Tibial nerve (tissue), 3 donors: ENCODE measurements around the gene LYSMD4.

Experiments
- CTCF ChIP-seq, 5 experiments: fragments of 200-600 bp in 3 of 5; fragments of 450-650 bp in 2 of 5; sonication (generic) in 3 of 5; IDR thresholded peaks; one replicate each; pipeline ENCODE4 v1.5.1; 2016 to 2019; ENCODE audit warnings: antibody characterized with exemption in 5 of 5, mild to moderate bottlenecking in 3 of 5, moderate library complexity in 2 of 5
- POLR2A ChIP-seq, 2 donors: fragments of 450-650 bp; IDR thresholded peaks; one replicate each; pipeline ENCODE4 v1.6.1; 2017; ENCODE audit warnings: antibody characterized with exemption in 2 of 2, mild to moderate bottlenecking in 2 of 2, moderate library complexity in 2 of 2

- no peak for TF ChIP-seq CTCF (IDR thresholded peaks at IDR 0.05)
- TF ChIP-seq POLR2A (IDR thresholded peaks at IDR 0.05): no peak
These were observed 53.0 kb downstream of the LYSMD4 start for GRCh38 chr15:99680276-99680675.
